Measurements from ENCODE around the gene TMTC4.

GRCh38 chr13:100619940-100620339 lies 54.7 kb downstream of the TMTC4 start:
- TF ChIP-seq POLR2A (IDR thresholded peaks at IDR 0.05) = no peak
- TF ChIP-seq POLR2AphosphoS5 (IDR thresholded peaks at IDR 0.05) = no peak
- no peak for TF ChIP-seq CTCF (IDR thresholded peaks at IDR 0.05)
